Smooth muscle cell (in vitro differentiated cells): ENCODE measurements around the gene SLC66A1. TPM values are rescaled to one million over a fixed set of nuclear protein-coding genes. Genes with fewer than 3 reads are reported as not detected.

Experiments used
- DNase-seq: peaks from one replicate; lab custom pipeline; 2025; ENCODE audit not compliant: unreplicated experiment; lab: John Stamatoyannopoulos, UW
- H2AFZ ChIP-seq: fragments of 200-600 bp; sonication (generic); 2 replicates; pipeline ENCODE4 v1.6.0; 2016; ENCODE audit warnings: antibody characterized with exemption, low read depth, mild to moderate bottlenecking
- H3F3A ChIP-seq: fragments of 200-600 bp; sonication (generic); 2 replicates; pipeline ENCODE4 v1.6.0; 2017; ENCODE audit warnings: antibody characterized with exemption, low read depth
- H3K27ac ChIP-seq: fragments of 200-600 bp; sonication (generic); 2 replicates; pipeline ENCODE4 v1.5.1; 2016; ENCODE audit warnings: low read depth, mild to moderate bottlenecking
- H3K27me3 ChIP-seq: fragments of 200-600 bp; sonication (generic); 2 replicates; pipeline ENCODE4 v1.6.1; 2016; ENCODE audit warnings: low read depth, mild to moderate bottlenecking
- H3K36me3 ChIP-seq: fragments of 200-600 bp; sonication (generic); 2 replicates; pipeline ENCODE4 v1.5.1; 2016; ENCODE audit warnings: low read depth
- H3K4me1 ChIP-seq: fragments of 200-600 bp; sonication (generic); 2 replicates; pipeline ENCODE4 v1.5.1; 2016; ENCODE audit warnings: low read depth
- H3K4me2 ChIP-seq: fragments of 200-600 bp; sonication (generic); 2 replicates; pipeline ENCODE4 v1.6.0; 2016; ENCODE audit warnings: mild to moderate bottlenecking
- H3K4me3 ChIP-seq: fragments of 200-600 bp; sonication (generic); 2 replicates; pipeline ENCODE4 v1.5.1; 2016; ENCODE audit warnings: mild to moderate bottlenecking
- H3K79me2 ChIP-seq: fragments of 200-600 bp; sonication (generic); 2 replicates; pipeline ENCODE4 v1.6.0; 2016; ENCODE audit warnings: low read depth, mild to moderate bottlenecking
- H3K9ac ChIP-seq: fragments of 200-600 bp; sonication (generic); 2 replicates; pipeline ENCODE4 v1.6.0; 2016; ENCODE audit warnings: low read depth
- H3K9me3 ChIP-seq: fragments of 200-600 bp; sonication (generic); replicated peaks from 2 replicates; pipeline ENCODE4 v1.5.1; 2016; ENCODE audit warnings: low read depth
- H4K20me1 ChIP-seq: fragments of 200-600 bp; sonication (generic); 2 replicates; pipeline ENCODE4 v1.6.0; 2016; ENCODE audit warnings: low read depth
- CTCF ChIP-seq: fragments of 200-600 bp; sonication (generic); IDR thresholded peaks from 2 replicates; pipeline ENCODE4 v1.5.1; 2017; ENCODE audit warnings: borderline replicate concordance, mild to moderate bottlenecking, antibody characterized with exemption; ENCODE audit not compliant: insufficient read depth, poor library complexity, severe bottlenecking
- WGBS: methylation state at CpG from one replicate; pipeline ENCODE4 v1.1.7; 2016; ENCODE audit warnings: low lambda C conversion rate; 5-methylcytosine and 5-hydroxymethylcytosine counted together
- polyA plus RNA-seq: library from polyadenylated mRNA; unstranded; fragments of >200 nt; fragmentation: Nextera tagmentation; extraction: Ambion mirVana; gene quantifications from 2 replicates; pipeline ENCODE4 v1.2.1, GENCODE V29; 2016
- total RNA-seq: library from RNA; depleted of rRNA; stranded (reverse); fragments of >200 nt; gene quantifications from 2 replicates; pipeline ENCODE4 v1.2.3, GENCODE V29; 2014

The SLC66A1 gene
- total and polyA plus RNA-seq, 2 experiments from 2014 or later, result 21.9 to 23.9 TPM

- no peaks in the 10 kb centered on the region for H3K36me3 ChIP-seq
- no peaks in the 10 kb centered on the region for H3K27me3 ChIP-seq
- no peaks in the 10 kb centered on the region for H3K4me1 ChIP-seq
- H3F3A ChIP-seq, result peaks cover 3% of the 10 kb centered on the region
- H4K20me1 ChIP-seq, result peaks cover 38% of the 10 kb centered on the region
- H3K4me2 ChIP-seq, result no peak overlapping the region
- no peak overlapping the region for H3K9ac ChIP-seq
- H3K79me2 ChIP-seq, result no peaks in the 10 kb centered on the region
- DNase-seq, result no peak
- H3K27ac ChIP-seq, result no peak overlapping the region
- 80% methylated on average over 19 of the region's 19 CpGs for WGBS
- no peak overlapping the region for H3K4me3 ChIP-seq
- no peaks in the 10 kb centered on the region for H3K9me3 ChIP-seq
- H2AFZ ChIP-seq, result no peak overlapping the region
- TF ChIP-seq CTCF, result no peak
Measured at GRCh38 chr1:19339214-19339861, 27.2 kb downstream of the SLC66A1 start.

GRCh38 chr1:19340387-19340937 is 28.3 kb downstream of the SLC66A1 start:
- no peaks in the 10 kb centered on the region for H3K27me3 ChIP-seq
- no peak overlapping the region for H3K4me3 ChIP-seq
- H3K4me1 ChIP-seq, result no peaks in the 10 kb centered on the region
- H3F3A ChIP-seq, result peaks cover 3% of the 10 kb centered on the region
- H4K20me1 ChIP-seq, result peaks cover 41% of the 10 kb centered on the region
- no peak overlapping the region for H3K27ac ChIP-seq
- H3K79me2 ChIP-seq, result no peaks in the 10 kb centered on the region
- 96% methylated on average over 14 of the region's 14 CpGs for WGBS
- no peaks in the 10 kb centered on the region for H3K9me3 ChIP-seq
- no peak overlapping the region for H3K4me2 ChIP-seq
- no peaks in the 10 kb centered on the region for H3K36me3 ChIP-seq
- TF ChIP-seq CTCF, result no peak
- no peak for DNase-seq
- H3K9ac ChIP-seq, result no peak overlapping the region
- no peak overlapping the region for H2AFZ ChIP-seq

- Histone ChIP-seq H3K4me2 (no peak overlapping the region), H3K27me3 (no peaks in the 10 kb centered on the region), H3F3A (peaks cover 3% of the 10 kb centered on the region), H3K4me1 (no peaks in the 10 kb centered on the region), H3K36me3 (no peaks in the 10 kb centered on the region), H3K4me3 (no peak overlapping the region), H3K9ac (no peak overlapping the region), H3K79me2 (no peaks in the 10 kb centered on the region), H3K9me3 (no peaks in the 10 kb centered on the region), H2AFZ (no peak overlapping the region), H3K27ac (no peak overlapping the region), H4K20me1 (peaks cover 43% of the 10 kb centered on the region)
- peak; percentile 92 for TF ChIP-seq CTCF
- DNase-seq, result peak; percentile 17
- 72% methylated on average over 25 of the region's 25 CpGs for WGBS
Measured at GRCh38 chr1:19341201-19342061, 29.3 kb downstream of the SLC66A1 start.
